ENCODE measurements around the gene BPGM. TPM values are rescaled to one million over a fixed set of nuclear protein-coding genes. Genes with fewer than 3 reads are reported as not detected.
A peak's percentile ranks its signal among the peaks of the same experiment; 100 is the strongest.

The BPGM gene
- polyA plus RNA-seq, 3 donors: 3.9 to 20.6 (median 18.4) TPM

GRCh38 chr7:134678115-134678514 is 31.5 kb downstream of the BPGM start:
- H3K4me3 ChIP-seq (replicated peaks in 1 of 3; ENCODE audit: low read depth in 2 of 3, low read length in 3 of 3): no peak overlapping the region
- Mint-ChIP-seq H3K36me3 (peaks cover 19 to 27% of the 10 kb centered on the region in 2 donors), H3K27ac (no peak overlapping the region), H3K4me1 (no peaks in the 10 kb centered on the region), H3K4me3 (no peak overlapping the region), H3K9me3 (peaks cover 0 to 3% (median 0%) of the 10 kb centered on the region in 7 donors), H3K27me3 (ENCODE audit: low read depth in 3 of 3) (no peaks in the 10 kb centered on the region)
- no peaks in the 10 kb centered on the region for H3K79me2 ChIP-seq (ENCODE audit: insufficient read depth, low read length)
- TF ChIP-seq CTCF (IDR thresholded peaks at IDR 0.05): no peak
- no peak overlapping the region for H2AFZ ChIP-seq (ENCODE audit: insufficient read depth, low read depth, low read length, poor library complexity, severe bottlenecking)
- peaks cover 17 to 28% of the 10 kb centered on the region in 2 donors for H3K36me3 ChIP-seq (replicated peaks in 1 of 2; ENCODE audit: control insufficient read depth in 1 of 2, insufficient read depth in 2 of 2, low read length in 2 of 2)
- H3K9me3 ChIP-seq (replicated peaks in 1 of 2; ENCODE audit: control insufficient read depth in 1 of 2, insufficient read depth in 1 of 2, low read length in 2 of 2): no peaks in the 10 kb centered on the region
- no peak overlapping the region for H3K27ac ChIP-seq (ENCODE audit: low read depth in 1 of 2, low read length in 2 of 2)
- no peaks in the 10 kb centered on the region for H3K4me1 ChIP-seq (ENCODE audit: control insufficient read depth in 1 of 2, insufficient read depth in 2 of 2, low read length in 2 of 2)
- H4K20me1 ChIP-seq (ENCODE audit: insufficient read depth, low read length): no peaks in the 10 kb centered on the region
- WGBS (ENCODE audit: insufficient coverage): 91% methylated on average over 1 of the region's 2 CpGs
- no peak overlapping the region for H3K4me2 ChIP-seq (replicated peaks; ENCODE audit: extremely low read depth, low read length, poor library complexity, severe bottlenecking)
- no peak overlapping the region for H3K9ac ChIP-seq (ENCODE audit: insufficient read depth, low read length, poor library complexity, severe bottlenecking)
- H3K27me3 ChIP-seq (ENCODE audit: control insufficient read depth in 2 of 2, insufficient read depth in 2 of 2, low read length in 2 of 2): no peaks in the 10 kb centered on the region
- intact Hi-C loops (cut with micrococcal nuclease): no loop called here
- no peak for DNase-seq

- Histone ChIP-seq H3K9me3 (replicated peaks in 1 of 2; ENCODE audit: control insufficient read depth in 1 of 2, insufficient read depth in 1 of 2, low read length in 2 of 2) (no peaks in the 10 kb centered on the region), H3K4me1 (ENCODE audit: control insufficient read depth in 1 of 2, insufficient read depth in 2 of 2, low read length in 2 of 2) (no peaks in the 10 kb centered on the region), H3K4me2 (replicated peaks; ENCODE audit: extremely low read depth, low read length, poor library complexity, severe bottlenecking) (no peak overlapping the region), H3K79me2 (ENCODE audit: insufficient read depth, low read length) (no peaks in the 10 kb centered on the region), H3K36me3 (replicated peaks in 1 of 2; ENCODE audit: control insufficient read depth in 1 of 2, insufficient read depth in 2 of 2, low read length in 2 of 2) (peaks cover 17 to 28% of the 10 kb centered on the region in 2 donors), H3K27me3 (ENCODE audit: control insufficient read depth in 2 of 2, insufficient read depth in 2 of 2, low read length in 2 of 2) (no peaks in the 10 kb centered on the region), H2AFZ (ENCODE audit: insufficient read depth, low read depth, low read length, poor library complexity, severe bottlenecking) (no peak overlapping the region), H4K20me1 (ENCODE audit: insufficient read depth, low read length) (no peaks in the 10 kb centered on the region), H3K9ac (ENCODE audit: insufficient read depth, low read length, poor library complexity, severe bottlenecking) (no peak overlapping the region), H3K4me3 (replicated peaks in 1 of 3; ENCODE audit: low read depth in 2 of 3, low read length in 3 of 3) (no peak overlapping the region), H3K27ac (ENCODE audit: low read depth in 1 of 2, low read length in 2 of 2) (no peak overlapping the region)
- intact Hi-C loops (cut with micrococcal nuclease): no loop called here
- Mint-ChIP-seq H3K4me1 (no peaks in the 10 kb centered on the region), H3K27ac (peak overlapping the region in 1 of 7 donors; percentile 73), H3K9me3 (peaks cover 0 to 3% (median 0%) of the 10 kb centered on the region in 7 donors), H3K4me3 (no peak overlapping the region), H3K36me3 (peaks cover 19 to 24% of the 10 kb centered on the region in 2 donors), H3K27me3 (ENCODE audit: low read depth in 3 of 3) (no peaks in the 10 kb centered on the region)
- WGBS (ENCODE audit: insufficient coverage): 100% methylated on average over 1 of the region's 2 CpGs
- no peak for TF ChIP-seq CTCF (IDR thresholded peaks at IDR 0.05)
- no peak for DNase-seq
Observed at GRCh38 chr7:134679006-134679405, 32.4 kb downstream of the BPGM start.

Data from CD14-positive monocyte (primary cell).